Endothelial cell of umbilical vein (primary cell): Measurements from ENCODE around the gene BEND3. TPM values are rescaled to one million over a fixed set of nuclear protein-coding genes. Genes with fewer than 3 reads are reported as not detected.

Experiments
- BruUV-seq: library from RNA; stranded (reverse); fragments of 400-500 nt; replicated peaks from 2 replicates; lab custom pipeline; 2021; lab: Mats Ljungman, UMichigan
- CTCF ChIA-PET: fragments of 300-600, 350-600 bp; sonication (Branson Sonifier 250); formaldehyde crosslinking; loops from one replicate; lab custom pipeline; 2021; ENCODE audit warnings: antibody characterized with exemption, inconsistent platforms; lab: Charles Lee
- POLR2A ChIA-PET: fragments of 300-600, 350-600 bp; sonication (Branson Sonifier 250); formaldehyde crosslinking; loops from one replicate; lab custom pipeline; 2021; ENCODE audit warnings: antibody characterized with exemption, inconsistent platforms; lab: Charles Lee
- DNase-seq: peaks from one replicate; pipeline ENCODE4 v3.0.0-alpha.2; 2011; ENCODE audit warnings: low read depth, low spot score
- FAIRE-seq: peaks from 2 replicates; lab custom pipeline; 2011; peaks lifted over from hg19 to GRCh38; lab: Jason Lieb, UNC
- H2AFZ ChIP-seq: 2 replicates; pipeline ENCODE4 v1.6.0; 2012; ENCODE audit warnings: low read depth, low read length, control low read depth, inconsistent platforms
- H3K27ac ChIP-seq: 2 replicates; pipeline ENCODE4 v1.5.1; 2011; ENCODE audit warnings: low read depth, mild to moderate bottlenecking, control low read depth, low read length, moderate library complexity; ENCODE audit not compliant: insufficient read depth
- H3K27me3 ChIP-seq, 2 experiments: 2 replicates each; pipeline versions ENCODE4 v1.6.0 to v1.6.1; 2011; ENCODE audit warnings: low read length in 2 of 2, mixed read lengths in 1 of 2; ENCODE audit not compliant: control insufficient read depth in 2 of 2, insufficient read depth in 2 of 2
- H3K36me3 ChIP-seq, 2 experiments: 2 replicates in 1 of 2; 3 replicates in 1 of 2; pipeline ENCODE4 v1.5.1; 2011; ENCODE audit warnings: low read length in 2 of 2, mild to moderate bottlenecking in 1 of 2, moderate library complexity in 1 of 2; ENCODE audit not compliant: control insufficient read depth in 2 of 2, insufficient read depth in 2 of 2; ENCODE audit errors: extremely low read depth in 1 of 2
- H3K4me1 ChIP-seq: 3 replicates; pipeline ENCODE4 v1.5.1; 2011; ENCODE audit warnings: mild to moderate bottlenecking, low read length; ENCODE audit not compliant: control insufficient read depth, insufficient read depth; ENCODE audit errors: extremely low read depth
- H3K4me2 ChIP-seq: 2 replicates; pipeline ENCODE4 v1.6.1; 2011; ENCODE audit warnings: low read length, control low read depth, mixed read lengths; ENCODE audit not compliant: insufficient read depth
- H3K4me3 ChIP-seq, 3 experiments: fragments of 200-600 bp in 1 of 3; sonication (generic), shearing (Covaris generic) in 1 of 3; replicated peaks in 1 of 3; 2 replicates each; pipeline ENCODE4 v1.5.1; 2011 to 2016; ENCODE audit warnings: control low read depth in 3 of 3, low read length in 3 of 3, mild to moderate bottlenecking in 2 of 3, inconsistent platforms in 1 of 3, low read depth in 1 of 3, moderate library complexity in 1 of 3; ENCODE audit not compliant: insufficient read depth in 1 of 3
- H3K79me2 ChIP-seq: 2 replicates; pipeline ENCODE4 v1.6.0; 2012; ENCODE audit warnings: low read length, inconsistent platforms; ENCODE audit not compliant: control insufficient read depth, insufficient read depth
- H3K9ac ChIP-seq: replicated peaks from 2 replicates; pipeline ENCODE3; 2011; ENCODE audit warnings: low read length, control low read depth; ENCODE audit not compliant: insufficient read depth; ENCODE audit errors: extremely low read depth
- H3K9me1 ChIP-seq: replicated peaks from 3 replicates; pipeline ENCODE4 v1.6.0; 2011; ENCODE audit warnings: mild to moderate bottlenecking, low read length; ENCODE audit not compliant: control insufficient read depth, insufficient read depth; ENCODE audit errors: extremely low read depth
- H3K9me3 ChIP-seq: replicated peaks from 2 replicates; pipeline ENCODE4 v1.5.1; 2012; ENCODE audit warnings: low read length, inconsistent platforms; ENCODE audit not compliant: control insufficient read depth, insufficient read depth
- H4K20me1 ChIP-seq: replicated peaks from 2 replicates; pipeline ENCODE3; 2011; ENCODE audit warnings: mild to moderate bottlenecking, low read length; ENCODE audit not compliant: control insufficient read depth, insufficient read depth; ENCODE audit errors: extremely low read depth
- EZH2 ChIP-seq: IDR thresholded peaks from 2 replicates; pipeline ENCODE4 v1.6.1; 2012; ENCODE audit warnings: borderline replicate concordance, low read depth, mild to moderate bottlenecking, moderate library complexity, low read length, inconsistent platforms; ENCODE audit not compliant: severe bottlenecking
- FOS ChIP-seq: IDR thresholded peaks from 2 replicates; pipeline ENCODE4 v1.6.1; 2011; ENCODE audit warnings: mild to moderate bottlenecking, low read length, moderate library complexity, borderline replicate concordance; ENCODE audit not compliant: insufficient read depth
- GATA2 ChIP-seq: IDR thresholded peaks from 2 replicates; pipeline ENCODE4 v1.7.0; 2011; ENCODE audit warnings: low read depth, mild to moderate bottlenecking, moderate library complexity, mixed read lengths, low read length; ENCODE audit not compliant: insufficient read length, insufficient read depth
- JUN ChIP-seq: IDR thresholded peaks from 2 replicates; pipeline ENCODE4 v1.6.1; 2011; ENCODE audit warnings: borderline replicate concordance, low read depth; ENCODE audit not compliant: insufficient read length, insufficient read depth
- MAX ChIP-seq: IDR thresholded peaks from 2 replicates; pipeline ENCODE4 v1.6.1; 2011; ENCODE audit not compliant: insufficient read depth, insufficient read length
- MYC ChIP-seq: IDR thresholded peaks from one replicate; pipeline ENCODE4 v1.6.1; 2011; ENCODE audit warnings: mild to moderate bottlenecking, low read depth, low read length
- POLR2A ChIP-seq: IDR thresholded peaks from 2 replicates; pipeline ENCODE4 v1.6.1; 2012; ENCODE audit warnings: low read depth, mild to moderate bottlenecking, control low read depth, low read length
- POLR2AphosphoS5 ChIP-seq: IDR thresholded peaks from 2 replicates; pipeline ENCODE4 v1.6.1; 2012; ENCODE audit warnings: low read depth, mild to moderate bottlenecking, control low read depth, low read length, moderate library complexity; ENCODE audit not compliant: insufficient read depth
- dilution Hi-C: fragments of 300-500 bp; cut with MboI; formaldehyde crosslinking; loops from one replicate; pipeline ENCODE4 v1.15.0; 2019; ENCODE audit warnings: low sequenced_read_pairs; ENCODE audit not compliant: extremely low pct_ligation_motif_present
- intact Hi-C: fragments of 100-400 bp; cut with micrococcal nuclease; formaldehyde crosslinking; loops from one replicate; pipeline ENCODE4 v1.10.0; 2022
- polyA plus RNA-seq, 4 experiments: library from polyadenylated mRNA; depleted of rRNA in 3 of 4; stranded (reverse) in 3 of 4; unstranded in 1 of 4; fragments of >200 nt; gene quantifications; 2 replicates each; pipeline versions ENCODE4 v1.2.1 to v1.2.3, GENCODE V29; 2011 to 2012; ENCODE audit warnings: missing spikeins in 1 of 4
- total RNA-seq: library from RNA; stranded (reverse); gene quantifications from 2 replicates; pipeline ENCODE4 v1.2.3, GENCODE V29; 2021
- TF ChIP-seq, protein P1 (sequence below), 2 donors: IDR thresholded peaks; 1 replicate in 1 of 2; 2 replicates in 1 of 2; pipeline ENCODE4 v1.5.1; 2011; ENCODE audit warnings: low read length in 2 of 2, mild to moderate bottlenecking in 2 of 2, moderate library complexity in 2 of 2, control low read depth in 1 of 2, inconsistent platforms in 1 of 2, low read depth in 1 of 2; ENCODE audit not compliant: insufficient read depth in 1 of 2; ENCODE audit errors: extremely low read depth in 1 of 2

BEND3 gene
- total and polyA plus RNA-seq, 2 donors (not counting 3 experiments of a cell fraction or from before 2014, with no cell fraction given): 1.6 to 4.8 TPM

GRCh38 chr6:107101686-107102413 is 13.5 kb downstream of the BEND3 start:
- no peak overlapping the region for H2AFZ ChIP-seq

DNA sequence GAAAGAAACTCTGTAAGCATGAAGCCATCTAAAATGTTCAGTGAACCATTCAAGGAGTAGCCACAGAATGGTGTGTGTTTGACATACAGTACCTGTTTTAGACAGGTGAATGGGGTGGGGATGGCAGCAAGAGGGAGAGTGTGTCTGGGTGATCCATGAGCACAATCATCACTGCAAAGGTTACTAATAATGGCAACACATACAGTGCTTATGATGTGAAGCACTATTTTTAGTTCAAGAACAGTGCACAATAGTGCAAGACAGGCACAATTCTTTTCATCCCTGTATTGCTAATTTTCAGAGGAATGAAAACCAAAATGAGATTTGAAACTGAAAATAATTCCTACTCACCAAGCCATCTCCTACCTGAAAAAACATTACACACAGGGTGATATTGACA is 14.1 kb downstream of the BEND3 start:
- H3K4me1 ChIP-seq: no peaks in the 10 kb centered on the region
- CTCF ChIA-PET: no interaction called here
- dilution Hi-C loops: no loop called here
- H3K4me2 ChIP-seq: no peak overlapping the region
- H3K36me3 ChIP-seq: no peaks in the 10 kb centered on the region
- TF ChIP-seq GATA2: no peak
- TF ChIP-seq MAX: no peak
- TF ChIP-seq MYC: no peak
- TF ChIP-seq FOS: no peak
- no peak for TF ChIP-seq EZH2
- TF ChIP-seq POLR2AphosphoS5: no peak
- no peak for TF ChIP-seq JUN
- TF ChIP-seq POLR2A: no peak
- TF ChIP-seq, protein P1, sequence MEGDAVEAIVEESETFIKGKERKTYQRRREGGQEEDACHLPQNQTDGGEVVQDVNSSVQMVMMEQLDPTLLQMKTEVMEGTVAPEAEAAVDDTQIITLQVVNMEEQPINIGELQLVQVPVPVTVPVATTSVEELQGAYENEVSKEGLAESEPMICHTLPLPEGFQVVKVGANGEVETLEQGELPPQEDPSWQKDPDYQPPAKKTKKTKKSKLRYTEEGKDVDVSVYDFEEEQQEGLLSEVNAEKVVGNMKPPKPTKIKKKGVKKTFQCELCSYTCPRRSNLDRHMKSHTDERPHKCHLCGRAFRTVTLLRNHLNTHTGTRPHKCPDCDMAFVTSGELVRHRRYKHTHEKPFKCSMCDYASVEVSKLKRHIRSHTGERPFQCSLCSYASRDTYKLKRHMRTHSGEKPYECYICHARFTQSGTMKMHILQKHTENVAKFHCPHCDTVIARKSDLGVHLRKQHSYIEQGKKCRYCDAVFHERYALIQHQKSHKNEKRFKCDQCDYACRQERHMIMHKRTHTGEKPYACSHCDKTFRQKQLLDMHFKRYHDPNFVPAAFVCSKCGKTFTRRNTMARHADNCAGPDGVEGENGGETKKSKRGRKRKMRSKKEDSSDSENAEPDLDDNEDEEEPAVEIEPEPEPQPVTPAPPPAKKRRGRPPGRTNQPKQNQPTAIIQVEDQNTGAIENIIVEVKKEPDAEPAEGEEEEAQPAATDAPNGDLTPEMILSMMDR (IDR thresholded peaks at IDR 0.05; ENCODE audit: extremely low read depth in 1 of 2, insufficient read depth in 1 of 2, low read depth in 1 of 2, low read length in 2 of 2): no peak
- FAIRE-seq: no peak
- H3K9me3 ChIP-seq: no peaks in the 10 kb centered on the region
- no peaks in the 10 kb centered on the region for H3K27me3 ChIP-seq
- BruUV-seq: no TSS peak
- DNase-seq: no peak
- H3K27ac ChIP-seq: no peak overlapping the region
- H3K9me1 ChIP-seq: no peaks in the 10 kb centered on the region
- no peaks in the 10 kb centered on the region for H4K20me1 ChIP-seq
- H3K4me3 ChIP-seq: no peak overlapping the region
- H3K9ac ChIP-seq: no peak overlapping the region
- no peaks in the 10 kb centered on the region for H3K79me2 ChIP-seq
- intact Hi-C loops: no loop called here
- POLR2A ChIA-PET: no interaction called here
- no peak overlapping the region for H2AFZ ChIP-seq

More at GRCh38 chr6:107101686-107102413, 13.5 kb downstream of the BEND3 start:
- Histone ChIP-seq H3K9ac (no peak overlapping the region), H3K9me3 (no peaks in the 10 kb centered on the region), H3K27ac (no peak overlapping the region), H4K20me1 (no peaks in the 10 kb centered on the region), H3K27me3 (no peaks in the 10 kb centered on the region), H3K4me3 (no peak overlapping the region), H3K79me2 (no peaks in the 10 kb centered on the region), H3K36me3 (no peaks in the 10 kb centered on the region), H3K4me2 (no peak overlapping the region), H3K4me1 (no peaks in the 10 kb centered on the region), H3K9me1 (no peaks in the 10 kb centered on the region)
- DNase-seq (no peak), FAIRE-seq (no peak)
- ChIA-PET CTCF (interaction anchor here (0.6 to 2.0 kb wide), 2 partner anchors 12 to 52 kb away, joined by 3 to 15 read pairs; no protein-coding TSS in a partner anchor), POLR2A (no interaction called here)
- no TSS peak for BruUV-seq
- dilution Hi-C loops (no loop called here), intact Hi-C loops (no loop called here)
- TF ChIP-seq JUN: no peak
- no peak for TF ChIP-seq POLR2AphosphoS5
- no peak for TF ChIP-seq GATA2
- TF ChIP-seq POLR2A: no peak
- no peak for TF ChIP-seq MYC
- TF ChIP-seq MAX: no peak
- no peak for TF ChIP-seq FOS
